NOMO-1 treated with dmso at 0.1 percent for 144 hours (cell line): Measurements from ENCODE around the gene LNPK.
"Not testable (repeated sequence)": the region's sequence is repeated elsewhere in the genome, so short reads cannot be mapped to it uniquely, and the experiment has no call there.

Source experiments
- DNase-seq: peaks from one replicate; lab custom pipeline; 2025; ENCODE audit not compliant: unreplicated experiment; lab: John Stamatoyannopoulos, UW

Gene LNPK

GRCh38 chr2:176001916-176002687 is at the start of gene LNPK:
Gene LNPK, minus strand, starts transcription at chr2:176002267. Its CDS starts 6,683 bp downstream, at chr2:175995584.
- peak; percentile 83 for DNase-seq

GRCh38 chr2:176039375-176039774 is 37.3 kb upstream of the LNPK start:
- DNase-seq: peak; percentile 51

DNA sequence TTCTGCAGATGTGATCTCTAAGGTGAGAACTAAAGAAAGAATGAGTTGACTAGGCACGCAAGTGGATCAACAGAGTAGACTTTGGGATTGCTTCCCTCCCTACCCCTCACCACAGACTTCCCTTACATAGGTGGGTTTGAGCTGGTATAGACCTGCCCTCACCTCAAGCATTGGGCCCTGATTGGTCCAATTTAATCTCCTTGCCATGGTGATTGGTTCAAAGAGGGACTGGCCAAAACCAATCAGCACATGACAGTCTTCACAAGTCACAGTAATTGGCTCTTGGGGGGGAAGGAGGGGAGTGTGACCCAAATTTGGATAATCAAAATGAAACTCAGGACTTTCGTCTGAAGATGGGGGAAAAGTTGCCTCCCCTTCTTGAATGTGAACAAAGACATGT is 36.6 kb upstream of the LNPK start:
- no peak for DNase-seq

DNA sequence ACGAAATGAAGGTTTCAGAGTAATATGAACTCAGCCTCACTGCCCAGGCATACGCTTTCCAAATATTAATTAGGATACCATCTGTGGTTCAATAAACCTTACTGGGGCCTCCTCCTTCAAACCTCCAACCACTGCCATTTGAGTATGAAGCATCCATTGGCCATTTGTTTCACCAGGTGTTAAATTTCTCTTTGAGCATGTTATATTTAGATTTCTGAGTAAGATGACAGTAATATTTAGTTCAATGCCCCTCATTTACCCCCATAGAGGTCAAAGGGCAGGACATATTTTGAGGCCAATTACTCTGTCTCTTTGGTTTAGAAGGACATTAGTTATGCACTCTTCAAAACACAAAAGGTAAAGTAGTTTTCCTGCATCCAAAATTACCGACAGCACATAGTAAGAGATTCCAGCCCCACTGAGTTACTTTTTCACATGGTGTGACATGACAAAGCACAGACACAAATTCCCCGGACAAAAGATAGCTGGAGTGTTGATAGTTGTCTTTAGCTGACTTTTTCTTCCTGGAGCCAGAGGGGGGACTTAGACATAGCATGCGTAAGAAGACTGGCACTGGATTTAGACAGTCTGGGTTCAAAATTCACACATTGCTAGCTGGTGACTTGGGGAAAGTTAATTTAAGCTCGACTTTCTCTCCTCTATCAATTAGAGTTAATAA is 33.1 kb upstream of the LNPK start:
- no peak for DNase-seq

- no peak for DNase-seq
These were observed 25.7 kb upstream of the LNPK start for GRCh38 chr2:176027806-176028205.

GRCh38 chr2:176025932-176026331 is 23.9 kb upstream of the LNPK start:
- no peak for DNase-seq

- no peak for DNase-seq
These were observed 22.0 kb upstream of the LNPK start for GRCh38 chr2:176024083-176024482.

DNA sequence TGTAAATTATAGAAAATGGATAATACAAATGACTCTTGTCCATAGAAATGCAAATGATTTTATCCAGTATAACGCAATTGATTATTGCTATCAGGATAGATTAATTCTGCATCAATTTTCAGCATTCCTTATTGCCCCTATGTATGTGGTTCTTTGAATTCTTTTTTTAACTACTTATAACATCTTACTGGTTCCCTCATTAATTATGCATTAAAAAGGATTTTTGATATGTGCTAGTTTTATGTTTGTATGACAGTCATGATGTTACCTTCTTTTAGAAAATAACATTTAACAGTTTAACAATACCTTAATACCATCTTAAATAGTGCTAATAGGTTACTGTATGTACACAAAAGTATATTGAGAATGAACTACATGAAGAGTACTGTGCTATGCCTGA is 20.0 kb upstream of the LNPK start:
- DNase-seq: no peak

GRCh38 chr2:176020400-176020799 is 18.3 kb upstream of the LNPK start:
- DNase-seq: no peak

- DNase-seq: no peak
These were observed 16.6 kb upstream of the LNPK start for GRCh38 chr2:176018708-176019107.

GRCh38 chr2:176009445-176009844 is 7.4 kb upstream of the LNPK start:
- DNase-seq: no peak

- DNase-seq: no peak
These were observed 2.9 kb upstream of the LNPK start for GRCh38 chr2:176004934-176005333.

DNA sequence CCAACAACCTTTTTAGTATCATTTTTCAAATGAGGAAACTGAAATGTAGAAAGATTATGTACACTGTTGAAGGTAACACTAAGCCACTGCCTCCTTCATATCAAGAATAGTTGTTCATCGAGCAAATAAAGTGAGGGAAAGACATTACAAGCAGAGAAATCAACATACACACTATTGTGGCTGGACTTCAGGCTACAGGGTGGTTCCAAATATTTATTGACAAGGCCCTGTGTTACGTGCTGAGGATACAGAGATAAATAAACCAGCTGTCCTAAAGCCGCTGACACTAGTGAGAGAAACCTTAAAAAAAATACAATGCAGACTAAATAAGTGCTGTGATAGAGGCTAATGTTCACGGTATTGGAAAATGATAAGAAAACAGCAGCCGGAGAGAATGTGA is 1.9 kb upstream of the LNPK start:
- no peak for DNase-seq

- no peak for DNase-seq
These were observed 682 bp upstream of the LNPK start for GRCh38 chr2:176002688-176003210.

- peak; percentile 50 for DNase-seq
These were observed 669 bp downstream of the LNPK start for GRCh38 chr2:176001281-176001915.

GRCh38 chr2:175999283-175999819 is 2.7 kb downstream of the LNPK start:
- no peak for DNase-seq

DNA sequence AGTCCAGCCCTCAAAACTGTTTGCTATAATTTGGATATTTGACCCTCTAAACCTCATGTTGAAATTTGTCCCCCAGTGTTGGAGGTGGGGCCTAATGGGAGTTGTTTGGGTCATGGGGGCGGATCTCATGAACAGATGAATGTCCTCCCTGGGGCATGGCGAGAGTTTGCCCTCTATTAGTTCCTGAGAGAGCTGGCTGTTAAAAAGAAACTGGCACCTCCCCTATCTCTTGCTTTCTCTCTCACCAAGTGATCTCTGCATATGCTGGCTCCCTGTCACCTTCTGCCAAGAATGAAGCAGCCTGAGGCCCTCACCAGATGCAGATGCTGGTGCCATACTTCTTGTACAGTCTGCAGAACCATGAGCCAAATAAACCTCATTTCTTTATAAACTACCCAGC is 12.0 kb downstream of the LNPK start:
- no peak for DNase-seq

GRCh38 chr2:175987126-175987525 is 14.9 kb downstream of the LNPK start:
- DNase-seq: not testable (repeated sequence)

DNA sequence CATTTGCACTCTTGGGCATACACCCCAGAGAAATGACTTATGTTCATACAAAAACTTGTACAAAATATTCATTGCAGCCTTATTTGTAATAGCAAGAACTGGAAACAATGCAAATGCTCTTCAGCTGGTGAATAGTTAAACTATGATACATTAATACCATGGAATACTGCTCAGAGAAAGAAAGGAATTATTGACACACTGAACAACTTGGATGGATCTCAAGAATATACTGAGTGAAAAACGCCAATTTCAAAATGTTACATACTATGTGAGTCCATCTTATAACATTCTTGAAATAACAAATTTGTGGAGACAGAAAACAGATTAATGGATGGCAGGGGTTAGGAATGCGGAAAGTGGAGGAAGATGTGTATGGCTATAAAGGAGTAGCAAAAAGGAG is 17.2 kb downstream of the LNPK start:
- no peak for DNase-seq

- DNase-seq: no peak
These were observed 20.5 kb downstream of the LNPK start for GRCh38 chr2:175981551-175981950.

- DNase-seq: no peak
These were observed 25.5 kb downstream of the LNPK start for GRCh38 chr2:175976391-175977157.
